Caki2 (cell line): ENCODE results near the gene CLCF1. TPM values are rescaled to one million over a fixed set of nuclear protein-coding genes. Genes with fewer than 3 reads are reported as not detected.

Experiments
- DNase-seq: peaks from one replicate; pipeline ENCODE4 v3.0.0-alpha.2; 2015; ENCODE audit warnings: low read depth
- in situ Hi-C: cut with HindIII; loops from 2 replicates; pipeline ENCODE4 v1.10.0; 2016; ENCODE audit warnings: low sequenced_read_pairs, low pct_unique_long_range_greater_than_20kb, mixed read lengths
- total RNA-seq: library from RNA; depleted of rRNA; stranded (reverse); fragments of >200 nt; shearing (Covaris generic); gene quantifications from 2 replicates; pipeline ENCODE4 v1.2.3, GENCODE V29; 2014; ENCODE audit warnings: low replicate concordance

The CLCF1 gene
- total RNA-seq, 1 experiment from 2014 or later: 13.4 TPM

DNA sequence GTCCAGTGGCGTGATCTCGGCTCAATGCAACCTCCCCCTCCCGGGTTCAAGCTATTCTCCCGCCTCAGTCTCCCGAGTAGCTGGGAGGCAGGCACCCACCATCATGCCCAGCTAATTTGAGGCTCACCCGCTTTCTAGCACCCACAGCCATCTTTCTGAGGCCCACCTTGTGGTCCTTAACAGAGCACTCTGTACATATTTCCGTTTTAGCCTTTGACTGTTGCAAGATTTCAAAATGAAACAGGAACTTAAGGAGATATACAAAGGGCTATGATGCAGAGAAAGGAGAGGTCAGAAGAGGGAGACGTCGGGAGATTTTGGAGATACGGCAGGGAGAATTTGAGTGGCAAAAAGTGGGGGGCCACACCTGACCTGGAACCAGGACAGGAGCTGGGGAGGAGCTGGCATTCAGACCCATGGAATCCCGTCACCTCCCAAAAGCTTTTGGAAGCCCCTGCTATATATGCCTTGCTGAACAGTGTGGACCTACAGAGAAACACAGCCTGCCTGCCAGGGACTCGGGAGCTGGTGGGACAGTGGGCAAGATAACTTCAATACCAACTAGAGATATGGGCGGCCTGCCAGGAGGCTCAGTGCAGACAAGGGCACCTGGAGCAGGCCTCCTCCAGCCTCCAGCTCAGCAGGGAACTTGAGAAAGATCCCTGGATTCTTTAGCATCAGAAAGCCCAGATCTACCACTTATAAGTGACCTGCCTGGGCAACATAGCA lies 8.0 kb upstream of the CLCF1 start:
- DNase-seq: no peak
- in situ Hi-C loops: no loop called here

DNA sequence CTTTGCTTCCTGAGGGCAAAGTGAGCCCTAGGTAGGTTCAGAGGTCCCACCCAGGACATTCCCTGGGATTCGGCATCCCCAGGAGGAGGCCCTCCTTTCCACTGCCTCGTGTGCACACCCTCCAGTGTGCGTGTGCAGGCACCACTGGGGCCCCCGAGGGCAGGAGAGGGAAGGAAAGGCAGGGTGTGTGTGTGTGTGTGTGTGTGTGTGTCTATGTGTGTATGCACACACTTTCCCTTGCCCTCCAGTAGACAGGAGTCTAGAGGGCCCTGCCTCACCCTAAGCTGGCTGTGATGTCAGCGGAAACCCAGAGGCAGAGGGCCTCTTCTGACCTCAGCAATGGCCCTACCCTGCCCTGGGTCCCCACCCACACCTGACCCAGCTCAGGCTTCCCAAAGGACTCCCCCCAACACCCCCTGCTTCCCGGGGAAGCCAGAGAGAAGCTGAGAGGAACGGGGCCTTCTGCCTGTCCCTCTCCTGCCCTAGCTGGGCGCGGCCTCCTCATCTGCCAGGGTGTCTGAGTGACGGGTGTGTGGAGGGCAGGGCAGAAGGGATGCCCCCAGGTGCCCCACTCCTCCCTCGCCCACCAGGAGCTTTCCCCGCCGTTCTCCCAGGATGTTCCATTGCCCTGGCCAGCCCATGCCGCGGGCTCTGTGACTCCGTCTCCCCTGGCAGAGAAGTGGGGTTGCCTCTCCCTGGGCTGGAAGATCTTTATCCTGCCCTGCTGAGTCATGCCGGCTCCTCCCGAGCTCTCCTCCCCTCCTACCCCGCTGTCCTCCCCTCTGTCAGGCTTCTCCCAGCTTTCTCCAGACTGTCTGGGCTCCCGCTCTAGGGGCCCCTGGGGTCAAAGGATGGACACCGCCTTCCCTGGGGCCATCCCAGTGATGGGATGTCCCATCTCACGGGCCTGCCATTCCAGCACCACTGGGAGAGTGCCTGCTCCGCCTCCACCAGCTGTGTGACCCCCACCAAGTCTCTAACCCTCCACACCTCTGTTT lies 6.0 kb upstream of the CLCF1 start:
- peak; percentile 90 for DNase-seq
- in situ Hi-C loops: no loop called here

DNA sequence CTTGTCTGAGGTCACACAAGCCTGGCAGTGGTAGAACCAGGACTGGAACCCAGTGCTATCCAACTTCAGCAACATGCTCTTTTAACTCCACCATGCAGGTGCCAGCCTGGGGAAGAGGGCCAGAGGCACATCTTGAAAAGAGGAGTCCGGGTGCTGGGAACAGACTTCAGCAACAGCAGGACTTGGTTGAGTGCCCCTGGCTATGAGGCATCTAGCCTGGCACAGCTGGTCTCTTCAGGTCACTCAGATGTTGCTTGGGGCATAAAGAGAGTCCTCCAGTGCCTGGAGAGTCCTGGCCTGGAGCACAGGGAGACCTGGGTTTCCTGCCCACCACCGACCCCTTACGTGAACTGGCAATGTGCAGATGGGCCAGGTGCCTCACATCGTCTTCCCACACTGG lies 5.1 kb upstream of the CLCF1 start:
- in situ Hi-C loops: no loop called here
- DNase-seq: no peak

DNA sequence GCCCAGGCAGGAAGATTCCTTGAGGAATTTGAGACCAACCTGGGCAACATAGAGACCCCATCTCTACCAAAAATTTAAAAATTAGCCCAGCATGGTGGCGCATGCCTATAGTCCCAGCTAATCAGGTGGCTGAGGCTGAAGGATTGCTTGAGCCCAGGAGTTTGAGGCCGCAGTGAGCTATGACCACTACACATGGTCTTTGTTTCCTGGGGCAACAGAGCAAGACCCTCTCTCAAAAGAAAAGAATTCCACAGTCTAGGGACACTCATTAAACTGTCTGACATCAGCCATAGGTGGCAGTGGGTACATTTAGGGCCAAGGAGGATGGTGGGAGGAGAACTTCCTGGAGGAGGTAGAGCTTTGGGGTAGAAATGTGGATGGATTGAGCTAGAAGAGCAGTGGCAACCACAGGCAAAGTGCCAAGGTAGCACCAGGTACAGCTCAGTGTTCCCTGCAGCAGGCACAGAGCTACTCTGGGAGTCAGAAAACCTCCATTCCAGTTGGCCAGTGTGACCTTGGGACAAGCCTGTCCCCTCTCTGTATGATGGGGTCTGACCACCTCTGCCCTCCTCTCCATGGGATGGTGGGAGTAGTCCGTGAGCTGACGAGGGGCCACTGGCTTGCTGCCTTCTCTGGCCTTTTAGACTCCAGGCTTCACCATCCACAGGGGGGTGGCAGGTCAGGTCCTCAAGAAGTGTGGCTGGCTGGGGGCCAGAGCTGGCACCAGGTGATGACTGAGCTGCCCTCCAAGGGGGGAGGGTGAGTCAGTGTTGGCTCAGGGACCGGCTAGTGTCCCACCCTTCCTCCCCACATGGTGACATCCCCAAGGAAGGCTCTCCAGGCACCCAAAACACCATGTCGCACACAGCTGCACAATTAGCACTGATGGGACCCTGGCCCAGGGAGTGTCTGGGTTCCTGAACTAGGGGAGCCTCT lies 3.7 kb upstream of the CLCF1 start:
- peak; percentile 58 for DNase-seq
- in situ Hi-C loops: no loop called here

DNA sequence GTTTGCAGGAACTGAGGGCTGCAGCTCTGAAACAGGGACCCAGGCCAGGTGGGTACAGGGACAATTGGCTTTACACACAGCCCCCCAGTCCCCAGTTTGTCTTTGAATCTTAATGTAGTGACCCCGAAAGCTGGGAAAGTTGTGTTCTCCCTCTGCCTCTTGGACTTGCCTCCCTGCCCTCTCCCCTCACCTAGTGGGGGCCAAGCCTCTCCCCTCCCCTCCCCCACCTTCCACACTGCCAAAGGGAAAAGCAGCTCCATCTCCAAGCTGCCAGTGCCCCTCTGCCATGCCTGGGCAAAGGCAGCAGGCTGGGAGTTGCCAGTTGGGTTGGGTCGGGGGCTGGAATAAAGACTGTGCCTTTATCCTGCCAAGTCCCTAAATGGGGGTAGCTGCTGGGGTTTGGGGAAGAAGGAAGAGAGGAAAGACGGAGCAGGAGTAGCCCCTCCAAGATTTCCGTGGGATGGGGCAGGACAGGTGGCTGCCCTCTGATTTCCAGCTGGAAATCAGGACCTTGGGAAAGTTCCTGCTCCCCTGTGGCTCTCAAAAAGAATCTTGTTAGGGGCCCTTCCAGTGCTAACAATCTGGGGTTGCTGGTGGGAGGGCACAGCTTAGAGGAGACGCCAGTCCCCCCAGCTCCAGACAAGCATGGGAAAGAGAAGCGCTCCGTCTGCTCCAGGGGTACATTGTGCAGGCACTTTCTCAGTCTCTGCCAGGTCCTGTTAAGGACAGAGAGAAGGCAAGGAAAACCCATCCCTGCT lies 2.8 kb upstream of the CLCF1 start:
- DNase-seq: no peak
- in situ Hi-C loops: no loop called here

DNA sequence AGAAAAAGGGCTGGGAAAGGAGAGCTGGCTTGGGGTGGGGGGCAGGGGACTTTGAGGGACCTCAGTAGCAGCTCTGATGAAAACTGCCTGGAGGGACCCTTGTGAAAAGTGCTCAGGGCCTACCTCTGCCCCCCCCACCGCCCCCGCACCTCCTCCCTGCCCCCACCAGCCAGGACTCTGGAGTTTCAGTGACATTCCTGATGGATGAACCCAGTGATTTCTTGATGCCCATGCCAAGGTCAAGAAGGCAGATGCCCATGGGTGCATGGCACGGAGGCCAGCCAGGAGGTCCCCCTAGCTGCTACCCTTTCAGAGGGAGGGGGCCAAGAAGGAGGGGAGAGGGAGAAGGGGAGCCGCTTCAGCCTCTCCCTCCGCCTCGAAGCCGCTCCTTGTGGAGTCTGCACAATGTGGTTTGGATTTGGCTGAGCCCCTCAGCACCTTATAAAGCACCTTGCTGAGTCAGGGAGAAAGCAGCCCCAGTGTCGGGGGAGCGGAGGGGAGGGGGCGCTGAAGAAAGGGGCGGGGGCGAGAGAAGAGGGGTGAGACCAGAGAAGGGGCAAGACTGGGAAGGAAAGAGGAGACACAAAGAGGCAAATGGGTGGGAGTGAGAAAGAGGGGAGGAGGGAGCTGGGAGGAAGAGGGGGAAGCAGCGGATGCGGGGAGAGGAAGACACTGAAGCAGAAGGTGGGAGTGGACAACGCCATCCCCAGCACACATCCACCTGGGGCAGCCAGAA lies 2.1 kb upstream of the CLCF1 start:
- DNase-seq: no peak
- in situ Hi-C loops: no loop called here

DNA sequence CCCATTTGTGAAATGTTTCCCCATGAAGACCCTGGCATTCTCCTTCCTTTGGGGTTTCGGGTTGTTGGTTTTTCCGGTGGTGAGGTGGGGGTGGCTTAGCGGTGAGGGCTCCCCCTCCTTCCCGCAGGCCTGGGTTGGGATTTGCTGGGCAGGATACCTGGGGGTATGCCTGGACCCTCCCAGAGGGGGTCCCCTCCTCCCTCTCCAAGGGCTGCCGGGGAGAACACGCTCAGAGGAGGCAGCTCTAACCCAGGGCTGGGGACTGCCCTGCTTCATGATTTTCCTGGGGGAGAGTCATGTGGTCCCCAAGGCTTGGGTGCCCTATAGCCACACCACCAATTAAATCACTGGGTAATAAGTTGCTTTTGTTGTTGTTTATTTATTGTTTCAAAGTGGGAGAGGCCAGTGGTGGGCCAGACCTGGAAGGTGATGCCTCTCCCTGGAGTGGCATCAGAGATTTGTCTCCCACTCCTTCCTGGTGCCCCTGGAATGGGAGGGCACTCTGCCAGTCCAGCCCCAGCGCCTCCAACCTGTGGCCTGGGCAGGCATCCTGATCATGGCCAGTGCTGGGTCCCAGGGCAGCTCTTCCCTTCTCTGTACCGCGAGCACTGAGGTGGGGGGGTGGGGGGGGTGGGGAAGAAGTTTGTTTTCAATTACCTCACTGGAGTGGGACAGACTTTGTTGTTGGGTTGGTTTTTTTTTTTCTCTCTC lies 1.3 kb upstream of the CLCF1 start:
- DNase-seq: peak; percentile 93
- in situ Hi-C loops: no loop called here

DNA sequence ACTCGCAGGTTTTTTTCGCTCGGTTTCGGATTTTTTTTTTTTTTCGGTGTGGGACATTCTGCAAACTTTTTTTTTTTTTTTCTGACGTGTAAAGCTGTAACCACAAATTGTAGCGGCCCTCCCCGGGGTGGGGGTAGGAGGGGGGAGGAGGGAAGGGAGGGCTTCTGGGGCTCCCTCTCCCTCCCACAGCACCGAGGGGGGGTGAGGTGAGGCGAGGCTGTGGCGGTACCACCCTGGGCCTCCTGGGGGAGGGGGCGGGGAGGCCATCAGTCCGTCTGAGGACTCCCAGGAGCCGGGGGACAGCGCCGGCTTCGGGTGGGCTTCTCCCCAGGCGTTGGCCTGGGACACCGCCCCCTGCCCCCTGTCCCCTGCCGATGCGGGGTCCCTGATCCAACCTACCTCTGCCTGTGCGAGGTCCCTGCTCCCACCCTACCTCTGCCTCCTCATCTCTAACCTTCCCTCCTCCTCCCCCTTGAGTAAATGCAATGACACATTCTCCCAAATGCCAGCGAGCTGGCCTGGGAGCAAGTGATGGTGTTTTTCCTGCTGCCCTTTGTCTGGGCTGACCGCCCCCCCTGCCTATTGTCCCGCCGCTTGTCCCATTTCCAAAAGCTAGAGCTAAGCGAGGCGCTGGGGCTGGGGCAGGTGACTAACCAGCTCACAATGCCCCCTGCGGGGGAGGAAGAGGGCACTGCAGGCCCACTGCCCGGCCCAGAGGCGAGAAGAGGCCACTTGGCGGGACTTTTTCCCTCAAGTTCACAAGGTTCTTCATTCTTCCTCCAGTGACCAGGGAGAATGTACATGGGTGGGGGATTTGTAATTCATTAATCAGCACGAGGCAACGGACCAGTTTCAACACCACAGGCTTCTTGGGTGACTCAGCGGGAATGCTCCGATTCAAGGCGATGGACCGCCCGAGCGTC lies 511 bp upstream of the CLCF1 start:
- in situ Hi-C loops: no loop called here
- DNase-seq: peak; percentile 100

DNA sequence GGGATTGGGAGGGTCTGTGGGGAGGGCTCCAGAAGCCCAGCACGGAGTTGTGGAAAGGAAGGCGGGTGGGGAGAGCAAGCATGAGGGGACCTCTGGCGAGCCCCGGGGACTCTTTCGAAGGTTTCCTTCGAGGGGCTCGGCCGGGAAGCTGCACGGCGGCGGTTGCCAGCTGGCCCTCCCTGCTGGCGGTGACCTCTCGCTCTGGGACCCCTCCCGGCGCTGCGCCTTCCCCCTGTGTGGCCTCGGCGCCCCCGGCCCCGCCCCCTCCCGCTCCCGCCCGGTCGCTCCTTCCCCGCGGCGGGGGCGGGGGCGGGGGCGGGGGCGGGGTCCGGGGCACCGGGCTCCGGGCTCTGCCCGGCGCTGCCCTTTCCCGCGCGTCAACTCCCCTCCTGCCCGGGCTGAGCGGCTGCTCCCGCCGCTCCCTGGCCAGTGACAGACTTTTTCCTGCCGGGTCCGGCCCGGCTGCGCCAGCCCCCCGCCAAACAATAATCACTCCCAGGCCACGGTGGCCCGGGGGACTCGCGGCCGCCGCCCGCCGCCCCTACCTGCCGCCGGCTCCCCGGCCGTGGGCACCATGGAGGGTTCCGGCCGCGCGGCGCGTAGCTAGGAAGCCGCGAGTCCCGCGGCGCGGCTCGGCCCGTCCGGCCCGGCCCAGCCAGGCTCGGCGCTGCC lies 941 bp downstream of the CLCF1 start:
- DNase-seq: no peak
- in situ Hi-C loops: no loop called here

DNA sequence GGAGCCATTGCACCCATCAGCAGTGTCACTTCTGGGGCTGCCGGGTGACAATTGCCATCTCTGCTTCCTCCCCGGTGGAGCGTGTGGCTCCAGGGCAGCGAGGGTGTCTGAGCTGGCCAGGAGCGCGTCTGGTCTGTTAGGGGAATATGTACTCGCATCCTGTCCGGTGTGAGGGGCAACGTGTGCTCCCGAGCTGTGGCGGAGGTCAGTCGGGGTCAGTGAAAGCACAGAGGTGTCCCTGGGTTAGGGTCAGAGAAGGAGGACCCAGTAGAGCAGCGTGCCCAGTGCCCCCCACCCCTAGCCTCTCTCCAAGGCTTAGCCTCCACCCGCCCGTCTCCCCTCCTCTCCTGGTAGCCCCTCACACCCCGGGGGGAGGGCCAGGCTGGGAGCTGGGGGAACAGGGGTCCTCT lies 1.5 kb downstream of the CLCF1 start:
- in situ Hi-C loops: no loop called here
- no peak for DNase-seq

DNA sequence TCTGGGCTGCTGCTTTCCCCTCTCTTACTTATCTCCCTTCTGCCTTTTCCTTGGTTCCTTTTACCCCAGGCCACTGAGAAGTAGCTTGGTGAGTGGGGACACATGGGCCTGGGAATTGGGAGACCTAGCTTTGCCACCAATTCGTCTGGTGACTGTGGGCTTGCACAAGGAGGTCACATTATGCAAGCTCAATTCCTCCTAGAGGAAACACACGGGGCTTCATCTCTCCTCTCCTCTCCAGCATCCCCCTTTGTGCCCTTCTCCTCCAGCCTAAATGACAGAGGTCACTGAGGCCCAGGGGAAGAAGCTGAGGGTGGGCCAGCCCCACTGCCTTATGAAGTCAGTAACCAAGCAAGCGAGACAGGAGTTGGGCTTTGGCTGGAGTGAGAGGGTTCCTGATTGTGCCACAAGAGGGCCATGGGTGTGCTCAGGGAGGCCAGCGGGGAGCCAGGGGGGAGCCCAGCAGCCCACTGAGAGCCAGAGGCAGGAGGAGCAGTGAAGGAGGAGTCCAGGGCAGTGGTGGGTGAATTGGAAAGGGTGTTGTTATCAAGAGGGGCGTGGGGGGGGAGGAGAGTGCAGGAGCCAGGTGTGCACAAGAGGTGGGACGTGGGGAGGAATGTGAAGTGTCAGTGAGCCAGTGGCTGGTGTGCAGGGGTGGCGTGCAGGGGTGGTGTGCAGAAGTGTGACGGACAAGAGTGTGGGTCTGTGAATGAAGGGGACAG lies 2.0 kb downstream of the CLCF1 start:
- peak; percentile 71 for DNase-seq
- in situ Hi-C loops: no loop called here

DNA sequence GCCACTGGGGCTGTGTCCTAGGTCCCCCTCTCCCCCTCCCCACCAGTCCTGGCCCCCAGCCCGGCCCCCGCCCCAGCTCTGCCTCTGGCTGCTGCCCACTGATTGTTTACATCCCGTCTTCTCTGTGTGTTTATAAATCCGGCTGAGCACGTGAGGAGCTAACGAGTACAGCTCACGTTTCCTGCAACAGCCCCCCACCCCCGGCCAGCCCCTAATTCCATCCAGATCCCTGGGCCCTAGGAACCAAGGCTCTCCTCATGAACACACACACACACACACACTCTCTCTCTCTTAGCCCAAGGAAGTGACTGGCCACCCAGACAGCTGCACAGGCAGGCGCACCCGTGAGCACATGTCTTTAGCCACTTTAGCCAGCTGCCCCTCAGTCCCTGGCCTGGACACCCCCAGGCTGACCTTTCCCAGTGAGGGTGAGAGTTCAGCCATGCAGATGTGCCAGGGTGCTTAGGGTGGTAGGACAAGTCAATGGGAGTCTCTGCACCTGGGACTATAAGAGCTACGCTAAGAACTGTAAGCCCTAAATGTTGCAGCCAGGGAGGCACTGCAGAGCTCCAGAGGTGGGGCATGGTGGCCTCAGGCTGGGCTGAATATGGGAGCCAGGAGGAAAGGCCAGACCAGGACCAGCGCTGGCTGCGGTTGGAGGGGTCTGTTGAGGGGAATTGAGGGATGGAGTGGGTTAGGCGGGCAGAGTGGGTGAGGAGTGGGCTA lies 2.9 kb downstream of the CLCF1 start:
- in situ Hi-C loops: no loop called here
- DNase-seq: no peak

DNA sequence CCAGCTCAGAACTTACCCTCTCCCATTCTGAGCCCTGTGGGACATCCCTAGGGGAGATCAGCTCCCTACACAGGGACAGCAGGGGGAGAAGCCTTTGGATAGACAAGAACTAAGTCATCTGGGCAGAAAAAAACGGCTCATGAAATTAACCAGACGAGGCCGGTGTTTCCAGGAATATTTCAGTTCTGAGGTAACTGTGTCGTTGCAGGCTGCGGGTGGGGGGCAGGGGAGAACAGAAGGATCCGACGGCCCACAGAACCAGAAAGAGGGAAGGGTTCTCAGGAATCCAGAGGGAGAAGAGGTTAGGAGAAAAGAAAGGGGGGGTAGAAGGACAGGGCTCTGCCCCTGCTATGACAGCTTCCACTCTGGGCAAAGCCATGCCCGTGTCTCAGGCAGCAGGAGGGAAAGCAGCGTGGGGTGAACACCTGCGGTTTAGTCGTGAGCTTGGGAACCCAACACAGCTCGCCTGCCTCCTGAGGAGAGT lies 3.6 kb downstream of the CLCF1 start:
- in situ Hi-C loops: no loop called here
- no peak for DNase-seq

DNA sequence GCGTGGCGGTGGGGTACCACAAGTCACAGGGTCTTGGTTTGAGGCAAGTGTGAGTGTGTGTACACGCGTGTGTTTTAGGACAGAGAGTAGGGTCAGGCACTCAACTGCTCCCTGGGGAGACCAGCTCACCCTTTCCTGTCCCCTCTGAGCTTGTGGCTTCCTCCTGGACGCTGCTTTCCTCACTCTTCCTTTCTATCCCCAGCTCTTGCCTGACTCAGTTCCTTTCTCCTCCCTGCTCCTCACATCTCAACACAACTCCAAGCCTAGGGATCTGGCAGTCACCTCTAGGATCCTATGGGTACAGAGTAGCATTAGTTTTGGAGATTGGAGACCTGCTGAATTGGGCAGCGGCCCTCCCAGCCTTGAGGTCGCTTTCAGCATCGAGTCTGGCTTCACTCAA lies 4.1 kb downstream of the CLCF1 start:
- DNase-seq: no peak
- in situ Hi-C loops: no loop called here
